ENCODE data around the gene SDHA.
"Not testable (repeated sequence)": the region's sequence is repeated elsewhere in the genome, so short reads cannot be mapped to it uniquely, and the experiment has no call there.

The SDHA gene

GRCh38 chr5:222951-223715 is 5.0 kb downstream of the SDHA start:
- not testable (repeated sequence) for DNase-seq (ENCODE audit: low spot score)

DNA sequence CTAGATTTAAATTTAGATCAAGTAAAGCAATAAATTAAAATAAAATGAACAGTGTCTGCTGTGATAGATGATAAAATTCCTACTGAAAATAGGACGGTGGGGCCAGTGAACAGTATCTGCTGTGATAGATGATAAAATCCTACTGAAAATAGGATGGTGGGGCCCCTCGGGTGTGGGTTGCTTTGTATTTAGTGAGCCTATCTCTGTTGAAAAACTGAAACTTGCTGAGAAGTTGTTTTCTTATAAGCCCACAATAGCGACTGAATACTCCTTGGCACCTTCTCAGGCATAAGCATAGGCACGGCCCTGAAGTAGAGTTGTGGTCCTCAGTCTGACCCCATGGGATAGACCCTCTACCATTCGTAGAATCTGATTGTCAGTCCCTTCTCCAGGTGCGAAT is 5.7 kb downstream of the SDHA start:
- DNase-seq (ENCODE audit: low spot score): no peak

- no peak for DNase-seq (ENCODE audit: low spot score)
Measured at GRCh38 chr5:225334-225733, 7.2 kb downstream of the SDHA start.

DNA sequence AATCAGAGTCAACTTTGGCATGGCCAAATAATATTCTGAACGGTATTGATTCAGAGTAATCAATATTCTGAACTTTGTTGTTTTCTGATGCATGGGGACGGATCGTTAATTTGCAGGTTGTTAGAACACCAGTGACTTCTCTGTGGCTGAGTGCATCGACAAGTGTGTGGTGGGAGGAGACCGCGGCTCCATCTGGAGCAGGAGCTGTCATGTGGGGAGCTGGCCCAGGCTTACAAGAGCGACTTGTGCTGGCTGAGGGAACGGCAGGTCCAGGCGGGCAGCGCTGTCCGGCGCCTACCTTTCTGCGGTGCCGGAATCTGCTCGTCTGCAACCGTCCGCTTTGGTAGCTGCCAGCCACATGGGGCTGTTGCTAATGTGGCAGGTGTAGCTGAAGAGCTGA is 9.3 kb downstream of the SDHA start:
- DNase-seq (ENCODE audit: low spot score): not testable (repeated sequence)

DNA sequence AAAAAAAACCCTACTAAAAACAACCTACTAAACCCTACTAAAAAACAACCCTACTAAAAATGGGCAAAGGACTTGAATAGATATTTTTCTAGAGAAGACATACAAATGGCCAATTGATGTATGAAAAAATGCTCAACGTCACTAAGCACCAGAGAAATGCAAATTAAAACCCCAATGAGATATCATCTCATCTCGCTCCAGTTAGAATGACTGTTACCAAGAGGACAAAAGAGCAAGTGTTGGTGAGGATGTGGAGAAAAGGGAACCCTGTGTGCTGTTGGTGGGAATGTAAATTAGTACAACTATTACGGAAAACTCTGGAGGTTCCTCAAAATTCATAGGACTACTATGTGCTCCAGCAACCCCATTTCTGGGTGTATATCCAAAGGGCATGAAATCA is 10.8 kb downstream of the SDHA start:
- DNase-seq (ENCODE audit: low spot score): no peak

DNA sequence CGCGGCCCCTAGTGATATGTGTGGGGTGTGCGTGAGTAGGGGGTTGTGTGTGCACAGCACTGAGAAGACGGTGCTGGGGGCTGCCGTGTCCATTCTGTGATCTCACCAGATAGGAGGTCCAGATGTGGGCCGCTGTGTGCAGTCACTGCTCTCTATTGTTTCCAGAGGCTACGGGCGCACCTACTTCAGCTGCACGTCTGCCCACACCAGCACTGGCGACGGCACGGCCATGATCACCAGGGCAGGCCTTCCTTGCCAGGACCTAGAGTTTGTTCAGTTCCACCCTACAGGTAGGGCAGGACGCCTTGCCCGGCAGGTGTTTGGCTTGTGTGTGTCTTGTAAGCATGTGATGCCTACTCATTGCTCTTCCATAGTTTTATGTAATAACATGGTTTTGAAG is 12.6 kb downstream of the SDHA start:
- no peak for DNase-seq (ENCODE audit: low spot score)

DNA sequence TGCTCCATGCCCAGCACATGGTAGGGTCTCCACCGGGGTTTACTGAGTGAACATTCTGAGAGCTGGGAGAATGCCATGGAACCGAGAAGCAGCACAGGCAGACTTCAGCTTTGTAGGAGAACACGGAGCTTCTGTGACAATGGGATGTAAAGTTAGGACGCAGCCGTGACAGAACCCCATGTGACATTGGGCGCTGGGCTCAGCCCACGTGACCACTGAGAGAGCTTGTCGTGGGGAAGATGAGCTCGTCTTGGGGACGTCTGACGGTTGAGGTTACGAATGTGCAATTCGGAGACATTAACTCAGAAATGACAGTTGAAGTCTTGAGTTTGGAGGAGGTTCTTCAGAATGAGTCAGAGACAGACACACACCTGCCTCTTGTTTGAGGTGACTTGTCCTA is 13.5 kb downstream of the SDHA start:
- DNase-seq (ENCODE audit: low spot score): no peak

GRCh38 chr5:233426-233825 is 15.3 kb downstream of the SDHA start:
- not testable (repeated sequence) for DNase-seq (ENCODE audit: low spot score)

- DNase-seq (ENCODE audit: low spot score): no peak
Measured at GRCh38 chr5:234450-234849, 16.3 kb downstream of the SDHA start.

DNA sequence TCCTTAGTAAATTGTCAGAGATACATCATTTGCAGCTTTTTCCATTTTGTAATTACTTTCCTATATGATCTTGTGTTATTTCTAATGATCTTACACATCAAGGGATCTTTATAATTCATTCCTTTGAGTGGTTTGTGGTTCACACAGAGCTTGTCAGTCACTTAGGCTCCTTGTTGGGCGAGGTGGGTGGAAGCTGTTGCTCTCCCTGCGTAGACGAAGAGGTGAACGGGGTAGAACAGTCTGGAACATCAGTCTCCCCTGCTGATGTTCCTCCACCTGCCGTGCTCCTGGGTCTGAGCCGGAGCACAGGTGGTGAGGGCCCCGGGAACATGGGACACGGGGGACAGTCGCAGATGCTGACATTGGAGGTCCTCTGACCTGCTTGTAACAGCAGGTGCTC is 17.4 kb downstream of the SDHA start:
- not testable (repeated sequence) for DNase-seq (ENCODE audit: low spot score)

GRCh38 chr5:237931-238330 is 19.8 kb downstream of the SDHA start:
- not testable (repeated sequence) for DNase-seq (ENCODE audit: low spot score)

GRCh38 chr5:240550-240949 is 22.4 kb downstream of the SDHA start:
- DNase-seq (ENCODE audit: low spot score): not testable (repeated sequence)

GRCh38 chr5:241045-241669 is 23.0 kb downstream of the SDHA start:
- DNase-seq (ENCODE audit: low spot score): not testable (repeated sequence)

DNA sequence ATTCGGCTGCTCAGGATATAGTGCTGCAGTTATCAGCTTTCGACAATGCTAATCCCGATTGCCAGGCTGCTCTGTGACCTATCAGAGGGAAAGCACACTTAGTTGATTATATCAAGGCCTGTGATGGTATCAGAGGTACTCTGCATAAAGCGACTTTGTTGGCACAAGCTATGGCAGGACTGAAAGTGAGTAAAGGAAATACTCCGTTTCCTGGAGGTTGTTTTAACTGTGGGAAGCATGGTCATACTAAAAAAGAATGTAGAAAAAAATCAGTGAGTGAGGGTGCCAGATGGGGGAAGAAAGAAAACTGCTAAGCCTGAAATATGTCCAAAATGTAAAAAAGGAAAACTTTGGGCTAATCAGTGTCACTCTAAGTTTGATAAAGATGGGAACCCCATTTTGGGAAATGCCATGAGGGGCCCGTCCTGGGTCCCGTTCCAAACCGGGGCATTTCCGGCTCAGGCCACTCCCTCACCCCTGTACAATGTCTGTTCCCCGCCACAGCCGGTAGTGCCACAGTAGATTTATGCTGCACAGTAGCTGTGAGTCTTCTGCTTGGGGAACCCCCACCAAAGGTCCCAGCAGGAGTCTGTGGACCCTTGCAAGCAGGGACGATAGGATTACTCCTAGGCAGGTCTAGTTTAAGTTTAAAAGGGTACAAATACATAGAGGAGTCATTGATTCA is 25.7 kb downstream of the SDHA start:
- not testable (repeated sequence) for DNase-seq (ENCODE audit: low spot score)

GRCh38 chr5:245717-246116 is 27.6 kb downstream of the SDHA start:
- DNase-seq (ENCODE audit: low spot score): not testable (repeated sequence)

- DNase-seq (ENCODE audit: low spot score): not testable (repeated sequence)
Measured at GRCh38 chr5:250396-250795, 32.3 kb downstream of the SDHA start.

- not testable (repeated sequence) for DNase-seq (ENCODE audit: low spot score)
Measured at GRCh38 chr5:251016-251415, 32.9 kb downstream of the SDHA start.

DNA sequence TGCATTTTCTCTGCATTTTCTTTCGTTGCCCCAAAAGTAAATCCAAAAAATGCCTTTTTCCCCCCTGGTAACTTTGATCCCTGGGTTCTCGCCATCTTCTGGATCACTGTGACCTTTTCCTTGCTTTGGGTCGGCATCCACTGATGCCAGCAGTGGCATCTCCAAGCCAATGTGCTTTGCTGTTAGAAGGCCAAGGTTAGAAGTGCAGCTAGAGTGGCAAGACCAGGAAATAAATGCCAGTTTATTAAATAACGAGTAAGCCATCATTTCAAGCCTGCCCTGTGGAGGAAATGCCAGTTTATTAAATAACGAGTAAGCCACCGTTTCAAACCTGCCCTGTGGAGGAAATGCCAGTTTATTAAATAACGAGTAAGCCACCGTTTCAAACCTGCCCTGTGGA is 33.4 kb downstream of the SDHA start:
- DNase-seq (ENCODE audit: low spot score): not testable (repeated sequence)

DNA sequence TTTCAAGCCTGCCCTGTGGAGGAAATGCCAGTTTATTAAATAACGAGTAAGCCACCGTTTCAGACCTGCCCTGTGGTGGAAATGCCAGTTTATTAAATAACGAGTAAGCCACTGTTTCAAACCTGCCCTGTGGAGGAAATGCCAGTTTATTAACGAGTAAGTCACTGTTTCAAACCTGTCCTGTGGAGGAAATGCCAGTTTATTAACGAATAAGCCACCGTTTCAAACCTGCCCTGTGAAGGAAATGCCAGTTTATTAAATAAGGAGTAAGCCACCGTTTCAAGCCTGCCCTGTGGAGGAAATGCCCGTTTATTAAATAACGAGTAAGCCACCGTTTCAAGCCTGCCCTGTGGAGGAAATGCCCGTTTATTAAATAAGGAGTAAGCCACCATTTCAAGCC is 33.9 kb downstream of the SDHA start:
- DNase-seq (ENCODE audit: low spot score): not testable (repeated sequence)

GRCh38 chr5:252546-252945 is 34.4 kb downstream of the SDHA start:
- DNase-seq (ENCODE audit: low spot score): no peak

DNA sequence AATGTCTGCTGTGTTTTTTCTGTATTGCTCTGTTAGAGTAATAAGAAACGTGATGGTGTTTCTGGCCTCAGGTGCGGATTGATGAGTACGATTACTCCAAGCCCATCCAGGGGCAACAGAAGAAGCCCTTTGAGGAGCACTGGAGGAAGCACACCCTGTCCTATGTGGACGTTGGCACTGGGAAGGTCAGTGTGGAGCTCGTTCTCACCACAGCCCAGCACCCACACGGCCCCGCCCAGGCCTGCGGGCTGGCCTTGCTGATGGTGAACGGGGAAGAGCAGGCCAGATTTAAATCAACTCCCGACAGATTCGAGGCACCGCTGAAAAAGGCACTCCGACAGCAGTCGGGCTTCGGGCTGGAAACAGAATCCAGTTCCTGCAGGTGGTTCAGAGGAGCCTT is 36.2 kb downstream of the SDHA start:
- not testable (repeated sequence) for DNase-seq (ENCODE audit: low spot score)

- not testable (repeated sequence) for DNase-seq (ENCODE audit: low spot score)
Measured at GRCh38 chr5:255116-255515, 37.0 kb downstream of the SDHA start.

GRCh38 chr5:256347-256746 is 38.2 kb downstream of the SDHA start:
- DNase-seq (ENCODE audit: low spot score): not testable (repeated sequence)
